A673 (cell line): ENCODE results near the gene EDA. TPM values are rescaled to one million over a fixed set of nuclear protein-coding genes. Genes with fewer than 3 reads are reported as not detected.

ENCODE experiments used
- BruUV-seq: library from RNA; stranded (reverse); fragments of 400-500 nt; replicated peaks from 2 replicates; lab custom pipeline; 2021; lab: Mats Ljungman, UMichigan
- CTCF ChIA-PET: fragments of 300-600 bp; sonication (Branson Sonifier 250); formaldehyde crosslinking; loops from one replicate; lab custom pipeline; 2022; ENCODE audit warnings: antibody characterized with exemption; lab: Charles Lee
- POLR2A ChIA-PET: fragments of 300-600 bp; sonication (Branson Sonifier 250); formaldehyde crosslinking; loops from one replicate; lab custom pipeline; 2022; ENCODE audit warnings: antibody characterized with exemption; ENCODE audit not compliant: low non-redundant PET; lab: Charles Lee
- DNase-seq: peaks from one replicate; pipeline ENCODE4 v3.0.0-alpha.2; 2015; ENCODE audit warnings: low spot score
- H3K27ac ChIP-seq: fragments of 200-600 bp; sonication (generic); 2 replicates; pipeline ENCODE4 v1.5.1; 2016; ENCODE audit warnings: mixed run types, low read depth, mild to moderate bottlenecking, mixed read lengths, antibody characterized with exemption, low read length; ENCODE audit not compliant: poor library complexity, severe bottlenecking
- H3K27me3 ChIP-seq: fragments of 200-600 bp; sonication (generic); replicated peaks from 2 replicates; pipeline ENCODE4 v1.6.1; 2017; ENCODE audit warnings: mixed run types, low read depth, mild to moderate bottlenecking, mixed read lengths, antibody characterized with exemption, low read length; ENCODE audit not compliant: insufficient read depth, poor library complexity
- H3K36me3 ChIP-seq: fragments of 200-600 bp; sonication (generic); 2 replicates; pipeline ENCODE4 v1.6.1; 2016; ENCODE audit warnings: mixed run types, mild to moderate bottlenecking, mixed read lengths, antibody characterized with exemption, low read length; ENCODE audit not compliant: insufficient read depth, poor library complexity, severe bottlenecking
- H3K4me1 ChIP-seq: fragments of 200-600 bp; sonication (generic); 2 replicates; pipeline ENCODE4 v1.6.1; 2017; ENCODE audit warnings: mixed run types, mild to moderate bottlenecking, mixed read lengths, antibody characterized with exemption, low read length; ENCODE audit not compliant: insufficient read depth, poor library complexity, severe bottlenecking
- H3K4me3 ChIP-seq: fragments of 200-600 bp; sonication (generic); 2 replicates; pipeline ENCODE4 v1.5.1; 2016; ENCODE audit warnings: low read depth, mixed run types, mild to moderate bottlenecking, mixed read lengths, low read length; ENCODE audit not compliant: poor library complexity, severe bottlenecking
- H3K9me3 ChIP-seq: fragments of 200-600 bp; sonication (generic); 2 replicates; pipeline ENCODE4 v1.6.1; 2016; ENCODE audit warnings: mixed run types, low read depth, mild to moderate bottlenecking, mixed read lengths, antibody characterized with exemption, low read length; ENCODE audit not compliant: poor library complexity, severe bottlenecking
- EZH2 ChIP-seq: fragments of 200-600 bp; sonication (generic); IDR thresholded peaks from 2 replicates; pipeline ENCODE4 v1.6.1; 2017; ENCODE audit warnings: borderline replicate concordance, low read depth, mild to moderate bottlenecking, mixed read lengths, antibody characterized with exemption, low read length; ENCODE audit not compliant: poor library complexity, severe bottlenecking
- intact Hi-C: fragments of 100-400 bp; cut with micrococcal nuclease; formaldehyde crosslinking; loops from one replicate; pipeline ENCODE4 v1.10.0; 2022; ENCODE audit not compliant: unreplicated experiment
- total RNA-seq: library from RNA; stranded (reverse); gene quantifications from 2 replicates; pipeline ENCODE4 v1.2.3, GENCODE V29; 2021
- TF ChIP-seq, protein P1 (sequence below): fragments of 300-800, 200-600 bp; sonication (generic); conservative IDR thresholded peaks from 2 replicates; pipeline ENCODE4 v1.5.1; 2017; ENCODE audit warnings: low read depth, mild to moderate bottlenecking, antibody characterized with exemption, low read length, moderate library complexity, mixed read lengths

The EDA gene
- total RNA-seq, 1 experiment from 2014 or later: 3.3 TPM

GRCh38 chrX:69626129-69626528 lies 10.2 kb downstream of the EDA start:
- TF ChIP-seq, protein P1, sequence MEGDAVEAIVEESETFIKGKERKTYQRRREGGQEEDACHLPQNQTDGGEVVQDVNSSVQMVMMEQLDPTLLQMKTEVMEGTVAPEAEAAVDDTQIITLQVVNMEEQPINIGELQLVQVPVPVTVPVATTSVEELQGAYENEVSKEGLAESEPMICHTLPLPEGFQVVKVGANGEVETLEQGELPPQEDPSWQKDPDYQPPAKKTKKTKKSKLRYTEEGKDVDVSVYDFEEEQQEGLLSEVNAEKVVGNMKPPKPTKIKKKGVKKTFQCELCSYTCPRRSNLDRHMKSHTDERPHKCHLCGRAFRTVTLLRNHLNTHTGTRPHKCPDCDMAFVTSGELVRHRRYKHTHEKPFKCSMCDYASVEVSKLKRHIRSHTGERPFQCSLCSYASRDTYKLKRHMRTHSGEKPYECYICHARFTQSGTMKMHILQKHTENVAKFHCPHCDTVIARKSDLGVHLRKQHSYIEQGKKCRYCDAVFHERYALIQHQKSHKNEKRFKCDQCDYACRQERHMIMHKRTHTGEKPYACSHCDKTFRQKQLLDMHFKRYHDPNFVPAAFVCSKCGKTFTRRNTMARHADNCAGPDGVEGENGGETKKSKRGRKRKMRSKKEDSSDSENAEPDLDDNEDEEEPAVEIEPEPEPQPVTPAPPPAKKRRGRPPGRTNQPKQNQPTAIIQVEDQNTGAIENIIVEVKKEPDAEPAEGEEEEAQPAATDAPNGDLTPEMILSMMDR: no peak
- TF ChIP-seq EZH2: no peak
- intact Hi-C loops: no loop called here
- no peaks in the 10 kb centered on the region for H3K27me3 ChIP-seq
- peaks cover 6% of the 10 kb centered on the region for H3K4me1 ChIP-seq
- ChIA-PET POLR2A (no interaction called here), CTCF (no interaction called here)
- no peak for DNase-seq
- peaks cover 10% of the 10 kb centered on the region for H3K9me3 ChIP-seq
- no TSS peak for BruUV-seq
- H3K27ac ChIP-seq: no peak overlapping the region
- H3K36me3 ChIP-seq: no peaks in the 10 kb centered on the region
- no peak overlapping the region for H3K4me3 ChIP-seq

DNA sequence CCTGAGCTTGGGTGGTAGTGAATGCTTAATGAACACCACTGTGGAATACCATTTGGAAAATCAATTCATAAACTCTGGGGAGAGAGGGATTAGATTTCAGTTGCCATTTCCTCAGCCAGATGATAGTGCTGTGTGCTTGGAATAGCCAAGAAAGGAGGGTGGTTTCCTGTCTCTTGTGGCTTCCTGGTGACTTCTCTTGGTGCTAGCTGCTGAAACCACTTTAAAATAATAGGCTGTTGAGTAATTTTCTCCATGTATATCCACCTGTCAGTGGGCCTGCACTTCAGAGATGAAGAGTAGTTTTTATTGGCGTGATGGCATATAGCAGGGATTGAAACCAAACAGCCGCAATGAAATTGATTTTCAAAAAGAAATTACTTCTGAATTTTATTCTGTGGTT lies 11.8 kb downstream of the EDA start:
- H3K4me1 ChIP-seq: peaks cover 6% of the 10 kb centered on the region
- DNase-seq: no peak
- ChIA-PET CTCF (no interaction called here), POLR2A (no interaction called here)
- H3K27ac ChIP-seq: no peak overlapping the region
- intact Hi-C loops: no loop called here
- BruUV-seq: no TSS peak
- TF ChIP-seq, protein P1: no peak
- TF ChIP-seq EZH2: no peak
- H3K4me3 ChIP-seq: no peak overlapping the region
- H3K36me3 ChIP-seq: no peaks in the 10 kb centered on the region
- H3K9me3 ChIP-seq: peaks cover 10% of the 10 kb centered on the region
- H3K27me3 ChIP-seq: no peaks in the 10 kb centered on the region

DNA sequence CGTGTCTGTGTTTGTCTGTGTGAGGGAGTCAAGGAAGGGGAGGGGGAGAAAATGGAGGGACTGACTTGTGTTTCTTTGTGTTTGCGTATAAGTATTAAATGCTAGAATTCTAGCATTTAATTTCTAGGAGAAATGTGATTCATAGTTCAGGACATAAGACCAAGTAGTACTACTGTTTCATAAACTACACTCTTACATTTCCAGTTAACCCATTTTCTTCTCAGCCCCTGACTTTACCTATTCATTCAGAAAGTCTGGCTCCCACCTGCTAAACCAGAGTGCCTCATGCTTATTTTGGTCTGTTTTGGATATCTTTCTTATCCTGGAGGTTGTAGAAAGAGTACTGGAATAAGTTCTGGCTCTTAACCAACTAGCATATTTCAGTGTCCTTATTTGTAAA lies 14.2 kb downstream of the EDA start:
- no peaks in the 10 kb centered on the region for H3K9me3 ChIP-seq
- H3K4me3 ChIP-seq: no peak overlapping the region
- peaks cover 6% of the 10 kb centered on the region for H3K4me1 ChIP-seq
- TF ChIP-seq, protein P1: no peak
- no peak for TF ChIP-seq EZH2
- no peaks in the 10 kb centered on the region for H3K27me3 ChIP-seq
- intact Hi-C loops: no loop called here
- BruUV-seq: no TSS peak
- ChIA-PET POLR2A (no interaction called here), CTCF (no interaction called here)
- no peaks in the 10 kb centered on the region for H3K36me3 ChIP-seq
- H3K27ac ChIP-seq: no peak overlapping the region
- no peak for DNase-seq
